Astrocyte (in vitro differentiated cells and primary cell): ENCODE results near the gene ADH4. TPM values are rescaled to one million over a fixed set of nuclear protein-coding genes. Genes with fewer than 3 reads are reported as not detected.

Experiments
- DNase-seq: peaks from one replicate; pipeline ENCODE4 v3.0.0-alpha.2; 2010; ENCODE audit warnings: low read depth
- FAIRE-seq: peaks from 2 replicates; lab custom pipeline; 2011; peaks lifted over from hg19 to GRCh38; lab: Jason Lieb, UNC
- H2AFZ ChIP-seq: 2 replicates; pipeline ENCODE4 v1.6.0; 2012; ENCODE audit warnings: low read depth, low read length, inconsistent platforms
- H3K27ac ChIP-seq: 2 replicates; pipeline ENCODE4 v1.5.1; 2011; ENCODE audit warnings: low read depth, low read length, inconsistent platforms
- H3K27me3 ChIP-seq: 2 replicates; pipeline ENCODE4 v1.6.0; 2011; ENCODE audit warnings: low read length, inconsistent platforms; ENCODE audit not compliant: insufficient read depth
- H3K36me3 ChIP-seq: 2 replicates; pipeline ENCODE4 v1.5.1; 2011; ENCODE audit warnings: low read length, inconsistent platforms; ENCODE audit not compliant: insufficient read depth
- H3K4me1 ChIP-seq: 2 replicates; pipeline ENCODE4 v1.5.1; 2011; ENCODE audit warnings: low read length, inconsistent platforms; ENCODE audit not compliant: insufficient read depth
- H3K4me2 ChIP-seq: 2 replicates; pipeline ENCODE4 v1.6.0; 2012; ENCODE audit warnings: low read length, inconsistent platforms
- H3K4me3 ChIP-seq: 2 replicates; pipeline ENCODE4 v1.5.1; 2011; ENCODE audit warnings: low read depth, mild to moderate bottlenecking, low read length, inconsistent platforms; ENCODE audit not compliant: insufficient read depth
- H3K79me2 ChIP-seq: 2 replicates; pipeline ENCODE4 v1.6.0; 2012; ENCODE audit warnings: mild to moderate bottlenecking, low read length, inconsistent platforms; ENCODE audit not compliant: insufficient read depth
- H3K9ac ChIP-seq: 2 replicates; pipeline ENCODE4 v1.6.0; 2012; ENCODE audit warnings: mild to moderate bottlenecking, low read length, inconsistent platforms
- H3K9me3 ChIP-seq: 2 replicates; pipeline ENCODE4 v1.5.1; 2012; ENCODE audit warnings: low read depth, mild to moderate bottlenecking, low read length, inconsistent platforms; ENCODE audit not compliant: insufficient read depth
- H4K20me1 ChIP-seq: 2 replicates; pipeline ENCODE4 v1.6.0; 2012; ENCODE audit warnings: low read length, inconsistent platforms; ENCODE audit not compliant: insufficient read depth
- H3K27ac Mint-ChIP-seq: one replicate; pipeline ENCODE4 v1.8.0; 2021; ENCODE audit warnings: mild to moderate bottlenecking, mixed read lengths; ENCODE audit not compliant: unreplicated experiment
- H3K27me3 Mint-ChIP-seq: one replicate; pipeline ENCODE4 v1.8.0; 2021; ENCODE audit warnings: low read depth, mixed read lengths; ENCODE audit not compliant: unreplicated experiment
- H3K36me3 Mint-ChIP-seq: one replicate; pipeline ENCODE4 v1.8.0; 2021; ENCODE audit warnings: low read depth, mixed read lengths; ENCODE audit not compliant: unreplicated experiment
- H3K4me1 Mint-ChIP-seq: one replicate; pipeline ENCODE4 v1.8.0; 2021; ENCODE audit warnings: low read depth, mixed read lengths; ENCODE audit not compliant: unreplicated experiment
- H3K4me3 Mint-ChIP-seq: one replicate; pipeline ENCODE4 v1.8.0; 2021; ENCODE audit warnings: mild to moderate bottlenecking, moderate library complexity, mixed read lengths; ENCODE audit not compliant: unreplicated experiment
- H3K9me3 Mint-ChIP-seq: one replicate; pipeline ENCODE4 v1.8.0; 2021; ENCODE audit warnings: mild to moderate bottlenecking, mixed read lengths; ENCODE audit not compliant: unreplicated experiment
- CTCF ChIP-seq: IDR thresholded peaks from 2 replicates; pipeline ENCODE4 v1.5.1; 2011; ENCODE audit warnings: low read depth, mild to moderate bottlenecking, inconsistent platforms, low read length, moderate library complexity; ENCODE audit not compliant: insufficient read depth
- EZH2 ChIP-seq: IDR thresholded peaks from 2 replicates; pipeline ENCODE4 v1.6.1; 2012; ENCODE audit warnings: mild to moderate bottlenecking, low read length, inconsistent platforms; ENCODE audit not compliant: insufficient read depth
- total RNA-seq: library from RNA; stranded (reverse); gene quantifications from 2 replicates; pipeline ENCODE4 v1.2.1, GENCODE V29; 2021

The ADH4 gene
- total RNA-seq, 1 donor from 2014 or later: not detected

GRCh38 chr4:99126376-99126775 lies 17.7 kb downstream of the ADH4 start:
- Mint-ChIP-seq H3K4me1 (no peaks in the 10 kb centered on the region), H3K36me3 (no peaks in the 10 kb centered on the region), H3K4me3 (no peak overlapping the region), H3K27me3 (no peaks in the 10 kb centered on the region), H3K9me3 (no peaks in the 10 kb centered on the region), H3K27ac (no peak overlapping the region)
- DNase-seq (no peak), FAIRE-seq (no peak)
- H3K27me3 ChIP-seq: no peaks in the 10 kb centered on the region
- no peak overlapping the region for H3K4me2 ChIP-seq
- no peaks in the 10 kb centered on the region for H4K20me1 ChIP-seq
- TF ChIP-seq CTCF (no peak), EZH2 (no peak)
- no peaks in the 10 kb centered on the region for H3K36me3 ChIP-seq
- H3K27ac ChIP-seq: no peak overlapping the region
- no peak overlapping the region for H3K4me3 ChIP-seq
- H3K9me3 ChIP-seq: no peaks in the 10 kb centered on the region
- no peak overlapping the region for H3K9ac ChIP-seq
- H3K4me1 ChIP-seq: no peaks in the 10 kb centered on the region
- H3K79me2 ChIP-seq: no peaks in the 10 kb centered on the region
- no peak overlapping the region for H2AFZ ChIP-seq

GRCh38 chr4:99121008-99121407 lies 23.1 kb downstream of the ADH4 start:
- Histone ChIP-seq H3K9me3 (no peaks in the 10 kb centered on the region), H3K27me3 (no peaks in the 10 kb centered on the region), H4K20me1 (no peaks in the 10 kb centered on the region), H3K79me2 (no peaks in the 10 kb centered on the region), H3K4me2 (no peak overlapping the region), H3K36me3 (no peaks in the 10 kb centered on the region), H2AFZ (no peak overlapping the region), H3K4me1 (no peaks in the 10 kb centered on the region), H3K4me3 (no peak overlapping the region), H3K27ac (no peak overlapping the region), H3K9ac (no peak overlapping the region)
- no peak for TF ChIP-seq CTCF
- no peak for TF ChIP-seq EZH2
- no peak overlapping the region for H3K27ac Mint-ChIP-seq
- no peaks in the 10 kb centered on the region for H3K27me3 Mint-ChIP-seq
- no peak overlapping the region for H3K4me3 Mint-ChIP-seq
- FAIRE-seq (no peak), DNase-seq (no peak)
- H3K9me3 Mint-ChIP-seq: peaks cover 4% of the 10 kb centered on the region
- H3K36me3 Mint-ChIP-seq: peaks cover 6% of the 10 kb centered on the region
- H3K4me1 Mint-ChIP-seq: no peaks in the 10 kb centered on the region

GRCh38 chr4:99120501-99120900 lies 23.6 kb downstream of the ADH4 start:
- no peaks in the 10 kb centered on the region for H3K27me3 Mint-ChIP-seq
- H3K9me3 ChIP-seq: no peaks in the 10 kb centered on the region
- H3K9ac ChIP-seq: no peak overlapping the region
- no peaks in the 10 kb centered on the region for H3K4me1 ChIP-seq
- H3K27me3 ChIP-seq: no peaks in the 10 kb centered on the region
- no peaks in the 10 kb centered on the region for H3K79me2 ChIP-seq
- no peak for TF ChIP-seq EZH2
- TF ChIP-seq CTCF: no peak
- H3K4me1 Mint-ChIP-seq: no peaks in the 10 kb centered on the region
- peaks cover 4% of the 10 kb centered on the region for H3K9me3 Mint-ChIP-seq
- H3K4me2 ChIP-seq: no peak overlapping the region
- no peak overlapping the region for H3K4me3 Mint-ChIP-seq
- DNase-seq (no peak), FAIRE-seq (no peak)
- H3K36me3 Mint-ChIP-seq: peaks cover 6% of the 10 kb centered on the region
- H3K27ac ChIP-seq: no peak overlapping the region
- H2AFZ ChIP-seq: no peak overlapping the region
- no peak overlapping the region for H3K27ac Mint-ChIP-seq
- no peaks in the 10 kb centered on the region for H3K36me3 ChIP-seq
- no peak overlapping the region for H3K4me3 ChIP-seq
- H4K20me1 ChIP-seq: no peaks in the 10 kb centered on the region
